Measurements from ENCODE around the gene TXNL4A.
"Not testable (repeated sequence)": the region's sequence is repeated elsewhere in the genome, so short reads cannot be mapped to it uniquely, and the experiment has no call there.

TXNL4A gene

GRCh38 chr18:79964330-79965118 lies 23.8 kb downstream of the TXNL4A start, which contains the start of gene HSBP1L1:
HSBP1L1 (plus strand) TSS chr18:79964643; CDS start chr18:79964736, 93 bp downstream.
- no peak for TF ChIP-seq CTCF (IDR thresholded peaks at IDR 0.05; ENCODE audit: low read depth, low read length, missing control alignments)
- peak within 1 kb of the TSS; percentile 52 for H3K4me3 ChIP-seq (replicated peaks; ENCODE audit: low read depth, low read length)
- no peak for DNase-seq (ENCODE audit: extremely low read depth, low read depth)

- no peak for DNase-seq (ENCODE audit: extremely low read depth, low read depth)
- H3K4me3 ChIP-seq (replicated peaks; ENCODE audit: low read depth, low read length) = peak overlapping the region; percentile 52
- TF ChIP-seq CTCF (IDR thresholded peaks at IDR 0.05; ENCODE audit: low read depth, low read length, missing control alignments) = no peak
Measured at GRCh38 chr18:79963658-79964329, 24.6 kb downstream of the TXNL4A start.

GRCh38 chr18:79962835-79963657 lies 25.3 kb downstream of the TXNL4A start:
- no peak for DNase-seq (ENCODE audit: extremely low read depth, low read depth)
- TF ChIP-seq CTCF (IDR thresholded peaks at IDR 0.05; ENCODE audit: low read depth, low read length, missing control alignments) = no peak
- no peak overlapping the region for H3K4me3 ChIP-seq (replicated peaks; ENCODE audit: low read depth, low read length)

GRCh38 chr18:79962311-79962710 lies 26.1 kb downstream of the TXNL4A start:
- no peak for DNase-seq (ENCODE audit: extremely low read depth, low read depth)
- TF ChIP-seq CTCF (IDR thresholded peaks at IDR 0.05; ENCODE audit: low read depth, low read length, missing control alignments) = no peak
- no peak overlapping the region for H3K4me3 ChIP-seq (replicated peaks; ENCODE audit: low read depth, low read length)

GRCh38 chr18:79961527-79962291 lies 26.7 kb downstream of the TXNL4A start:
- no peak overlapping the region for H3K4me3 ChIP-seq (replicated peaks; ENCODE audit: low read depth, low read length)
- no peak for TF ChIP-seq CTCF (IDR thresholded peaks at IDR 0.05; ENCODE audit: low read depth, low read length, missing control alignments)
- no peak for DNase-seq (ENCODE audit: extremely low read depth, low read depth)

GRCh38 chr18:79960921-79961526 lies 27.3 kb downstream of the TXNL4A start:
- TF ChIP-seq CTCF (IDR thresholded peaks at IDR 0.05; ENCODE audit: low read depth, low read length, missing control alignments) = no peak
- H3K4me3 ChIP-seq (replicated peaks; ENCODE audit: low read depth, low read length) = no peak overlapping the region

GRCh38 chr18:79960161-79960801 lies 28.1 kb downstream of the TXNL4A start:
- not testable (repeated sequence) for DNase-seq (ENCODE audit: extremely low read depth, low read depth); H3K4me3 ChIP-seq (replicated peaks; ENCODE audit: low read depth, low read length)

More at GRCh38 chr18:79960921-79961526, 27.3 kb downstream of the TXNL4A start:
- no peak for DNase-seq (ENCODE audit: extremely low read depth, low read depth)
